ENCODE data around the gene FAM83B.

DNA sequence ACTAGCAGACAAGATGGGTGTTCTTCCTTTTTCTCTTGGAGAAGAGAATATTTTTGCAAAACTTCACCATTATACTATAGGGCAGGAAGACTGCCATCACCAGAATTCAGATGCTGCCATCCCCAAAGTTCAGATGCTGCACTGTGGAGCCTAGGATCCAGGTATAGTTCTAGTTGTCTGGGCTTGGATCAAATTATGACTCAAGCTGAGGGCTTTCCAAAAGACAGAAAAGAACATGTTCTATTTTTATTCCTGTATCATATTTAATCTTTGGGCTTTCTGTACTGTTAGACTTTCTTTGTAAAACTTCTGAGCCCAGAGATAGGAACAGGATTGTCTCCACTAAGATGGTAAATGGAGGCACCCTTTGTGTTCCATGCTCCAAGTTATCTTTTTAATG lies 22.0 kb downstream of the FAM83B start:
- TF ChIP-seq, protein P1, sequence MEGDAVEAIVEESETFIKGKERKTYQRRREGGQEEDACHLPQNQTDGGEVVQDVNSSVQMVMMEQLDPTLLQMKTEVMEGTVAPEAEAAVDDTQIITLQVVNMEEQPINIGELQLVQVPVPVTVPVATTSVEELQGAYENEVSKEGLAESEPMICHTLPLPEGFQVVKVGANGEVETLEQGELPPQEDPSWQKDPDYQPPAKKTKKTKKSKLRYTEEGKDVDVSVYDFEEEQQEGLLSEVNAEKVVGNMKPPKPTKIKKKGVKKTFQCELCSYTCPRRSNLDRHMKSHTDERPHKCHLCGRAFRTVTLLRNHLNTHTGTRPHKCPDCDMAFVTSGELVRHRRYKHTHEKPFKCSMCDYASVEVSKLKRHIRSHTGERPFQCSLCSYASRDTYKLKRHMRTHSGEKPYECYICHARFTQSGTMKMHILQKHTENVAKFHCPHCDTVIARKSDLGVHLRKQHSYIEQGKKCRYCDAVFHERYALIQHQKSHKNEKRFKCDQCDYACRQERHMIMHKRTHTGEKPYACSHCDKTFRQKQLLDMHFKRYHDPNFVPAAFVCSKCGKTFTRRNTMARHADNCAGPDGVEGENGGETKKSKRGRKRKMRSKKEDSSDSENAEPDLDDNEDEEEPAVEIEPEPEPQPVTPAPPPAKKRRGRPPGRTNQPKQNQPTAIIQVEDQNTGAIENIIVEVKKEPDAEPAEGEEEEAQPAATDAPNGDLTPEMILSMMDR (IDR thresholded peaks at IDR 0.05) = no peak
- no peak for TF ChIP-seq MXI1 (IDR thresholded peaks at IDR 0.05; ENCODE audit: low read depth, low read length)
- TF ChIP-seq POLR2AphosphoS5 (IDR thresholded peaks at IDR 0.05; ENCODE audit: low read depth, low read length) = no peak
- TF ChIP-seq NFIC (IDR thresholded peaks at IDR 0.05; ENCODE audit: borderline replicate concordance) = no peak
- no peak for TF ChIP-seq RCOR1 (IDR thresholded peaks at IDR 0.05; ENCODE audit: low read length)
- no peak for TF ChIP-seq FOXJ3 (CRISPR knock-in tag; IDR thresholded peaks at IDR 0.05)
- TF ChIP-seq, protein P2, sequence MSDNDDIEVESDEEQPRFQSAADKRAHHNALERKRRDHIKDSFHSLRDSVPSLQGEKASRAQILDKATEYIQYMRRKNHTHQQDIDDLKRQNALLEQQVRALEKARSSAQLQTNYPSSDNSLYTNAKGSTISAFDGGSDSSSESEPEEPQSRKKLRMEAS (IDR thresholded peaks at IDR 0.05; ENCODE audit: low read depth) = no peak
- TF ChIP-seq, protein P3, sequence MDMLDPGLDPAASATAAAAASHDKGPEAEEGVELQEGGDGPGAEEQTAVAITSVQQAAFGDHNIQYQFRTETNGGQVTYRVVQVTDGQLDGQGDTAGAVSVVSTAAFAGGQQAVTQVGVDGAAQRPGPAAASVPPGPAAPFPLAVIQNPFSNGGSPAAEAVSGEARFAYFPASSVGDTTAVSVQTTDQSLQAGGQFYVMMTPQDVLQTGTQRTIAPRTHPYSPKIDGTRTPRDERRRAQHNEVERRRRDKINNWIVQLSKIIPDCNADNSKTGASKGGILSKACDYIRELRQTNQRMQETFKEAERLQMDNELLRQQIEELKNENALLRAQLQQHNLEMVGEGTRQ (IDR thresholded peaks at IDR 0.05; ENCODE audit: borderline replicate concordance, low read depth, low read length) = no peak
- TF ChIP-seq NRF1 (IDR thresholded peaks at IDR 0.05; ENCODE audit: low read depth, low read length) = no peak
- TF ChIP-seq, protein P4, sequence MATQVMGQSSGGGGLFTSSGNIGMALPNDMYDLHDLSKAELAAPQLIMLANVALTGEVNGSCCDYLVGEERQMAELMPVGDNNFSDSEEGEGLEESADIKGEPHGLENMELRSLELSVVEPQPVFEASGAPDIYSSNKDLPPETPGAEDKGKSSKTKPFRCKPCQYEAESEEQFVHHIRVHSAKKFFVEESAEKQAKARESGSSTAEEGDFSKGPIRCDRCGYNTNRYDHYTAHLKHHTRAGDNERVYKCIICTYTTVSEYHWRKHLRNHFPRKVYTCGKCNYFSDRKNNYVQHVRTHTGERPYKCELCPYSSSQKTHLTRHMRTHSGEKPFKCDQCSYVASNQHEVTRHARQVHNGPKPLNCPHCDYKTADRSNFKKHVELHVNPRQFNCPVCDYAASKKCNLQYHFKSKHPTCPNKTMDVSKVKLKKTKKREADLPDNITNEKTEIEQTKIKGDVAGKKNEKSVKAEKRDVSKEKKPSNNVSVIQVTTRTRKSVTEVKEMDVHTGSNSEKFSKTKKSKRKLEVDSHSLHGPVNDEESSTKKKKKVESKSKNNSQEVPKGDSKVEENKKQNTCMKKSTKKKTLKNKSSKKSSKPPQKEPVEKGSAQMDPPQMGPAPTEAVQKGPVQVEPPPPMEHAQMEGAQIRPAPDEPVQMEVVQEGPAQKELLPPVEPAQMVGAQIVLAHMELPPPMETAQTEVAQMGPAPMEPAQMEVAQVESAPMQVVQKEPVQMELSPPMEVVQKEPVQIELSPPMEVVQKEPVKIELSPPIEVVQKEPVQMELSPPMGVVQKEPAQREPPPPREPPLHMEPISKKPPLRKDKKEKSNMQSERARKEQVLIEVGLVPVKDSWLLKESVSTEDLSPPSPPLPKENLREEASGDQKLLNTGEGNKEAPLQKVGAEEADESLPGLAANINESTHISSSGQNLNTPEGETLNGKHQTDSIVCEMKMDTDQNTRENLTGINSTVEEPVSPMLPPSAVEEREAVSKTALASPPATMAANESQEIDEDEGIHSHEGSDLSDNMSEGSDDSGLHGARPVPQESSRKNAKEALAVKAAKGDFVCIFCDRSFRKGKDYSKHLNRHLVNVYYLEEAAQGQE (IDR thresholded peaks at IDR 0.05; ENCODE audit: low read depth, low read length) = no peak
- no peak for TF ChIP-seq EZH2phosphoT487 (IDR thresholded peaks at IDR 0.05; ENCODE audit: borderline replicate concordance, low read depth)

Measured in SK-N-SH (cell line).